ENCODE data around the gene CATSPERB. TPM values are rescaled to one million over a fixed set of nuclear protein-coding genes. Genes with fewer than 3 reads are reported as not detected.
"Not testable (repeated sequence)": the region's sequence is repeated elsewhere in the genome, so short reads cannot be mapped to it uniquely, and the experiment has no call there.

The CATSPERB gene
- polyA plus RNA-seq, 1 donor (not counting 4 experiments of a cell fraction or from before 2014, with no cell fraction given): 1.1 TPM

- Histone ChIP-seq H3K79me2 (ENCODE audit: control insufficient read depth, insufficient read depth, low read length) (no peaks in the 10 kb centered on the region), H3K4me3 (ENCODE audit: control insufficient read depth in 2 of 3, extremely low read depth in 1 of 3, insufficient read depth in 2 of 3, low read depth in 1 of 3, low read length in 3 of 3) (no peak overlapping the region), H3K4me1 (ENCODE audit: control insufficient read depth, extremely low read depth, insufficient read depth, low read length) (no peaks in the 10 kb centered on the region), H3K27ac (ENCODE audit: control insufficient read depth, insufficient read depth, low read length) (no peak overlapping the region), H3K9me1 (ENCODE audit: control insufficient read depth, extremely low read depth, insufficient read depth, low read length) (no peaks in the 10 kb centered on the region), H3K36me3 (ENCODE audit: control insufficient read depth in 2 of 2, extremely low read depth in 1 of 2, insufficient read depth in 2 of 2, low read length in 2 of 2) (no peaks in the 10 kb centered on the region), H3K27me3 (ENCODE audit: control insufficient read depth, extremely low read depth, insufficient read depth, low read length) (no peaks in the 10 kb centered on the region), H3K9ac (ENCODE audit: control insufficient read depth, extremely low read depth, insufficient read depth, low read length) (no peak overlapping the region), H2AFZ (ENCODE audit: control insufficient read depth, low read length) (no peak overlapping the region), H3K4me2 (ENCODE audit: control insufficient read depth, extremely low read depth, insufficient read depth, low read depth, low read length) (no peak overlapping the region), H3K9me3 (ENCODE audit: control insufficient read depth, low read depth, low read length) (no peaks in the 10 kb centered on the region), H4K20me1 (ENCODE audit: control insufficient read depth, extremely low read depth, insufficient read depth, low read length) (no peaks in the 10 kb centered on the region)
- FAIRE-seq: no peak
- dilution Hi-C loops (cut with MboI; ENCODE audit: extremely low pct_ligation_motif_present, low sequenced_read_pairs): no loop called here
- no peak for DNase-seq (ENCODE audit: low read depth, low spot score)
- TF ChIP-seq CTCF (optimal IDR thresholded peaks at IDR 0.05 in 1 of 3, IDR thresholded peaks at IDR 0.05 in 1 of 3, conservative IDR thresholded peaks at IDR 0.05 in 1 of 3; ENCODE audit: extremely low read depth in 1 of 3, insufficient read depth in 2 of 3, low read length in 3 of 3) (no peak), EZH2 (IDR thresholded peaks at IDR 0.05; ENCODE audit: low read length) (no peak)
These were observed 42.3 kb downstream of the CATSPERB start for GRCh38 chr14:91689608-91690007.

GRCh38 chr14:91687436-91687835 lies 44.5 kb downstream of the CATSPERB start:
- dilution Hi-C loops (cut with MboI; ENCODE audit: extremely low pct_ligation_motif_present, low sequenced_read_pairs); H3K4me3 ChIP-seq (ENCODE audit: control insufficient read depth in 2 of 3, extremely low read depth in 1 of 3, insufficient read depth in 2 of 3, low read depth in 1 of 3, low read length in 3 of 3); H3K9me1 ChIP-seq (ENCODE audit: control insufficient read depth, extremely low read depth, insufficient read depth, low read length): not testable (repeated sequence)

GRCh38 chr14:91685600-91685999 lies 46.3 kb downstream of the CATSPERB start:
- no peaks in the 10 kb centered on the region for H3K9me1 ChIP-seq (ENCODE audit: control insufficient read depth, extremely low read depth, insufficient read depth, low read length)
- TF ChIP-seq EZH2 (IDR thresholded peaks at IDR 0.05; ENCODE audit: low read length) (no peak), CTCF (optimal IDR thresholded peaks at IDR 0.05 in 1 of 3, IDR thresholded peaks at IDR 0.05 in 1 of 3, conservative IDR thresholded peaks at IDR 0.05 in 1 of 3; ENCODE audit: extremely low read depth in 1 of 3, insufficient read depth in 2 of 3, low read length in 3 of 3) (no peak)
- no peak for DNase-seq (ENCODE audit: low read depth, low spot score)

More at GRCh38 chr14:91687436-91687835, 44.5 kb downstream of the CATSPERB start:
- not testable (repeated sequence) for H3K79me2 ChIP-seq (ENCODE audit: control insufficient read depth, insufficient read depth, low read length); H4K20me1 ChIP-seq (ENCODE audit: control insufficient read depth, extremely low read depth, insufficient read depth, low read length); H3K27me3 ChIP-seq (ENCODE audit: control insufficient read depth, extremely low read depth, insufficient read depth, low read length); DNase-seq (ENCODE audit: low read depth, low spot score); H3K4me1 ChIP-seq (ENCODE audit: control insufficient read depth, extremely low read depth, insufficient read depth, low read length); H3K9me3 ChIP-seq (ENCODE audit: control insufficient read depth, low read depth, low read length); H3K4me2 ChIP-seq (ENCODE audit: control insufficient read depth, extremely low read depth, insufficient read depth, low read depth, low read length); H3K36me3 ChIP-seq (ENCODE audit: control insufficient read depth in 2 of 2, extremely low read depth in 1 of 2, insufficient read depth in 2 of 2, low read length in 2 of 2); FAIRE-seq; H3K9ac ChIP-seq (ENCODE audit: control insufficient read depth, extremely low read depth, insufficient read depth, low read length); H2AFZ ChIP-seq (ENCODE audit: control insufficient read depth, low read length); H3K27ac ChIP-seq (ENCODE audit: control insufficient read depth, insufficient read depth, low read length)

More at GRCh38 chr14:91685600-91685999, 46.3 kb downstream of the CATSPERB start:
- H3K4me1 ChIP-seq (ENCODE audit: control insufficient read depth, extremely low read depth, insufficient read depth, low read length): no peaks in the 10 kb centered on the region
- H3K4me3 ChIP-seq (ENCODE audit: control insufficient read depth in 2 of 3, extremely low read depth in 1 of 3, insufficient read depth in 2 of 3, low read depth in 1 of 3, low read length in 3 of 3): no peak overlapping the region
- no peak overlapping the region for H3K27ac ChIP-seq (ENCODE audit: control insufficient read depth, insufficient read depth, low read length)
- no peaks in the 10 kb centered on the region for H3K79me2 ChIP-seq (ENCODE audit: control insufficient read depth, insufficient read depth, low read length)
- no peaks in the 10 kb centered on the region for H3K36me3 ChIP-seq (ENCODE audit: control insufficient read depth in 2 of 2, extremely low read depth in 1 of 2, insufficient read depth in 2 of 2, low read length in 2 of 2)
- no peaks in the 10 kb centered on the region for H3K9me3 ChIP-seq (ENCODE audit: control insufficient read depth, low read depth, low read length)
- FAIRE-seq: peak; percentile 5
- H3K9ac ChIP-seq (ENCODE audit: control insufficient read depth, extremely low read depth, insufficient read depth, low read length): no peak overlapping the region
- no peaks in the 10 kb centered on the region for H3K27me3 ChIP-seq (ENCODE audit: control insufficient read depth, extremely low read depth, insufficient read depth, low read length)
- H4K20me1 ChIP-seq (ENCODE audit: control insufficient read depth, extremely low read depth, insufficient read depth, low read length): no peaks in the 10 kb centered on the region
- no peak overlapping the region for H2AFZ ChIP-seq (ENCODE audit: control insufficient read depth, low read length)
- no peak overlapping the region for H3K4me2 ChIP-seq (ENCODE audit: control insufficient read depth, extremely low read depth, insufficient read depth, low read depth, low read length)
- dilution Hi-C loops (cut with MboI; ENCODE audit: extremely low pct_ligation_motif_present, low sequenced_read_pairs): no loop called here

Measured in keratinocyte (primary cell).